GM18505 (cell line): Measurements from ENCODE around the gene ATXN2.
"Not testable (repeated sequence)": the region's sequence is repeated elsewhere in the genome, so short reads cannot be mapped to it uniquely, and the experiment has no call there.

Experiments used
- ATAC-seq: cut with Tn5 transposase; IDR thresholded peaks from one replicate; pipeline ENCODE4 v1.9.1; 2021; ENCODE audit not compliant: unreplicated experiment
- POLR2A ChIP-seq: IDR thresholded peaks from 4 replicates; pipeline ENCODE4 v1.6.1; 2011; ENCODE audit warnings: borderline replicate concordance; ENCODE audit not compliant: insufficient read depth, insufficient read length; ENCODE audit errors: extremely low read depth

Gene ATXN2

DNA sequence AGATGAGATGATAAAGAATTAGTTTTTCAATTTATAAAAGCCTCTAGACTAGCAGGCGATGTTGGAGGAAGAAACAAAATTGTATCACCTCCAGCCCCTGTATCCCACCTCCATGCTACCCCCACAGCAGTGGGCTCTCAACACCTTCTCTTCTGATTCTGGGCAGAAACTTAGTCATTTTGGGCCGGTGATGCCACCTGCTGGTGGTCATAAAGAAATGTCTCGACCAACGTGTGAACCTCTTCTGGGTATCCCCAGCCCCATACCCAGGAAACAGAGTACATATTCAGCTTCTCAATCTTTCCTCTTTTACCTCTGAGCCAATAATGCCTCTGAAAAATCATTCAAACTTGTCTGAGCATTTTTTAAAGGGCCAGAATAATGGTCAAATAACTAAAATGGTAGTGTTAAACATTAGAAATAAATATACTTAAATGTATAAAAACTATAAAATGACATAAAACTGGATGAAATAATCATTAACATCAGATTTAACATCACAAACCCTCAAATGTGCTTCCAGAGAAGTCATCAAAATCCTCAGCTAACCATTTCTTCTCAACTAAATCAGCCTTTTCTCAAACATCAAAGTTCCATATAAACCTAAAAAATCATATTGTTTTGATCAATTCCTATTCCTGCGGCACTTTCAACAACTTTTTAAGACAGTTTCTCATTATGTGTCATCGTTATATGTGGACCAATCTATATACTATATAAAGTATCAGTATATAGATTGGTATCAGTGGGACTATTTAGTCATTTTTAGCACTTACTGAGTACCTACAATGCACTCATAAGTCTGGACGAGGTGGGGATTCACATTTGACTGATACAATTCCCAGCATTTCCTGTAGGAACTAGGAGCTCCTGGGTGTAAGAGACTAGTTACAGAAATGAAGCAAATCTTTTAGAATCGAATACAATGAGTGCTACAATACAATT lies 69.4 kb downstream of the ATXN2 start:
- ATAC-seq: no peak
- no peak for TF ChIP-seq POLR2A

DNA sequence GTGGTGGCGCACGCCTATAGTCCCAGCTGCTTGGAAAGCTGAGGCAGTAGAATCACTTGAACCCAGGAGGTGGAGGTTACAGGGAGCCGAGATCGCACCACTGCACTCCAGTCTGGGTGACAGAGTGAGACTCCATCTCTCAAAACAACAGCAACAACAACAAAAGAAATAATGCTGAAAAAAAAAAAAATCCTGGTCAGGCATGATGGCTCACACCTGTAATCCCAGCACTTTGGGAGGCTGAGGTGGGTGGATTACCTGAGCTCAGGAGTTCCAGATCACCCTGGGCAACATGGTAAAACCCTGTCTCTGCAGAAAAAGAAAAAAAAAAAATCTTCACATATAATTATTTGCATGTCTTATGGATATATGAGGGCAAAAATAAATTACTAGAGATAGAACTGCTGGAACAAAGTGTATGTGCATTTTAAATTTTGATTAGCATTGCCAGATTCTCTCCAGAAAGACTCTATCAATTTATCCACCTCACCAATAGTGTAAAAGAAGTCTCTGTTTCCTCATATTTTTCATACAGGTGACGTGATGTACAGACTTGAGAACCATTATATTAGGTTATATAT lies 75.4 kb downstream of the ATXN2 start:
- TF ChIP-seq POLR2A: no peak
- ATAC-seq: no peak

DNA sequence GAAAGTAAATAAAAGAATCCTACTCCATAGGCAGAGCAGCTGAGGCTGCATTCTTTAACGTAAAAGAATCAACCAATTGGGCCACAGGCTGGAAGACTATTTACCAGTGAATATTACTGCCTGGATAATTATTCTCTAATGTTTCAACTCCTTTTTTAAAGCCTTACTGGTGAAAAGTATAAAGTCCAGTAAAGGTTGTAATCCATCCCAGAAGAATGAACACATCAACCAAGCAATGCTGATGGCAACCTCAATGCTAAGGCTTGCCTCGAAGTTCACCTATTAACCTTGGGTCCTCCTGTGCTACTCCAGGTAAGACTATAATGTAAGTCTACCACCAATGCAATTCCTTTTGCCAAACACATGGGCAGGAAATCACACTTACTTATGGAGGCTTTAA lies 77.3 kb downstream of the ATXN2 start:
- no peak for ATAC-seq

DNA sequence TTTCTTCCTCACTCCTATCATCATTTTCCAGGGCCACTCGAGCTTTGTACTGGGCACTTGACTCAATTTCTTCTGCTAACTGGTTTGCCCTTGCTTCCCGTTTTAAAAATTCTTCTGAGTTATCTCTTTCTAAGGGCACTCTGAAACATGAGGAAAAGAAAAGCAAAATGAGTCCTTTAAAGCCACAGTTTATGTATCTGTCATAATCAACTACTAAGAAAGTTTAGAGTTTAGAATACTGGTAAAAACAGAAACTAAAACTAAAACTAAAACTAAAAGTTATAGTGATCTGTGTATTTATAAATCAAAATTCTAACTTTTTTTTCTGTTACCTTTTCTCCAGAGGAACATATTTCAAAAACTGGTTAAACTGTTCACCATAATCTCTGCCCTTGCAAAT lies 79.2 kb downstream of the ATXN2 start:
- no peak for ATAC-seq
- TF ChIP-seq POLR2A: no peak

More for the DNA sequence above, 77.3 kb downstream of the ATXN2 start:
- TF ChIP-seq POLR2A: no peak

DNA sequence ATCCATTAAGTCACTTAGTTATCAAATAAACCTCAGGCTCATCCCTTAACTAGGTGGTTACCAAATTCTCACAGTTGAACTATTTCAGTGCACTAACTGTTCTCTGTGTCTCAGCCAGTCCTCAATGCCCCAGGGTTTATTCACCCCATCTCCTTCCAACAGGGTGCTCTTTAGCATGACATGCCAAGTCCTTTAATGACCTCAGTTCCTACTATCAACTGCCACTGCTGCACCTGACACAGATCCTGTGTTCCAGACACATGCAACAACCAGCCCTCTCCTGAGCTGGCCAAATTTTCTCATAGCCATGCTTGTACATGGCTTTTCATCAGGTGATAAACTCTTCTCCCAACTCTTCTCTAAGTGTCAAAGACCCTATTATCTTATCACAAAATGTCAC lies 80.0 kb downstream of the ATXN2 start:
- TF ChIP-seq POLR2A: no peak
- no peak for ATAC-seq

DNA sequence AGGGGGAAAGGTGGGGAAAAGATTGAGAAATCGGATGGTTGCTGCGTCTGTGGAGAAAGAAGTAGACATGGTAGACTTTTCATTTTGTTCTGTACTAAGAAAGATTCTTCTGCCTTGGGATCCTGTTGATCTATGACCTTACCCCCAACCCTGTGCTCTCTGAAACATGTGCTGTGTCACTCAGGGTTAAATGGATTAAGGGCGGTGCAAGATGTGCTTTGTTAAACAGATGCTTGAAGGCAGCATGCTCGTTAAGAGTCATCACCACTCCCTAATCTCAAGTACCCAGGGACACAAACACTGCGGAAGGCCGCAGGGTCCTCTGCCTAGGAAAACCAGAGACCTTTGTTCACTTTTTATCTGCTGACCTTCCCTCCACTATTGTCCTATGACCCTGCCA lies 91.4 kb downstream of the ATXN2 start:
- ATAC-seq: not testable (repeated sequence)

DNA sequence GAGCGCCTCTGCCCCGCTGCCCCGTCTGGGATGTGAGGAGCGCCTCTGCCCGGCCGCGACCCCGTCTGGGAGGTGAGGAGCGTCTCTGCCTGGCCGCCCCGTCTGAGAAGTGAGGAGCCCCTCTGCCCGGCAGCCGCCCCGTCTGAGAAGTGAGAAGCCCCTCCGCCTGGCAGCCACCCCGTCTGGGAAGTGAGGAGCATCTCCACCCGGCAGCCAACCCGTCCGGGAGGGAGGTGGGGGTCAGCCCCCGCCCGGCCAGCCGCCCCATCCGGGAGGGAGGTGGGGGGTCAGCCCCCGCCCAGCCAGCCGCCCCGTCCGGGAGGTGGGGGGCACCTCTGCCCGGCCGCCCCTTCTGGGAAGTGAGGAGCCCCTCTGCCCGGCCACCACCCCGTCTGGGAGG lies 91.9 kb downstream of the ATXN2 start:
- ATAC-seq: not testable (repeated sequence)

DNA sequence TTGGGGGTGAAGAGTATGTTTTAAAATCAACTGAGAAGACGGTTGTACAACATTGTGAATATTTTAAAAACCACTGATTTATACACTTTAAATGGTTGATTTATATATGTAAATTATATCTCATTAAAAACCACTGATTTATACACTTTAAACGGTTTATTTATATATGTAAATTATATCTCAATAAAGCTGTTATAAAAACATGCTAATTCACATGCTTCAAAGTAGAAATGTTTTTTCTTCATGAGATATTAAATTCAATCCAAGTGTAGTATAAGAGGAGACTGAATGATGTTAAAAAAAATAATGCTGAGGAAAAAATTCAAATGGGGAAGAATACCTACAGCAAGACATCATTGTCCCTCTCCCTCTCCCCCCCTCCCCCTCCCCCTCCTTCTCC lies 92.9 kb downstream of the ATXN2 start:
- no peak for TF ChIP-seq POLR2A
- ATAC-seq: no peak

DNA sequence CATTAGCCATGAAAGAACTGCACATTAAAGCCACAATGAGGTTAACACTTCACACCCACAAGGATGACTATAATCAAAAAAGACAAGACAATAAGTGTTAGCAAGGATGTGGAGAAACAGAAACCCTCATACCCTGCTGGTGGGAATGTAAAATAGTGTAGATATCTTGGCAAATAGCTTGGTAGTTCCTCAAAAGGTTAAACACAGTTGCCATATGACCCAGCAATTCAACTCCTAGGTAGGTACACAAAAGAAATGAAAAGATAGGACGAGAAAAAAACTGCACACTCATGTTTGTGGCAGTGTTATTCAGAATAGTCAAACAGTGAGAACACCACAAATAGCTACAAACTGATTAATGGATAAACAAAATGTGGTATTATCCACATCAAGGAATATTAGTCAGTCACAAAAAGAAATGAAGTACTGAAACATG lies 93.5 kb downstream of the ATXN2 start:
- ATAC-seq: no peak

DNA sequence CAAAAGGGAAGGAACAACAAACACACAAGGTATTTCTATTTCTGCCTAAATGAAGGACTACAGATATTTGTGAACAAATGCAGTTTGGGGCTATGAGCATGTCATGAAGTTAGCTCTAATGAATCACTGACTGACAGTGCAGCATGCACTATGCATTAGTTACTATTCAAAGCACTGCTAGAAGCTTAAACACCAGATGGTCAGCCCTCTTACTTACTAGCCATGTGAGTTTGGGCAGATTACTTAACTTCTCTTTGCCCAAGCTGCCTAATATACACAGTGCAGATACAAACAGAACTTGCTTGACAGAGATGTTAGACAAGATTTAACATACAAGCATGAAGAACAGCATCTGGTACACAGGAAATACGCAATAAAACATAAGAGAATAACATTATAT lies 96.0 kb downstream of the ATXN2 start:
- ATAC-seq: no peak

More for the DNA sequence above, 93.5 kb downstream of the ATXN2 start:
- no peak for TF ChIP-seq POLR2A

DNA sequence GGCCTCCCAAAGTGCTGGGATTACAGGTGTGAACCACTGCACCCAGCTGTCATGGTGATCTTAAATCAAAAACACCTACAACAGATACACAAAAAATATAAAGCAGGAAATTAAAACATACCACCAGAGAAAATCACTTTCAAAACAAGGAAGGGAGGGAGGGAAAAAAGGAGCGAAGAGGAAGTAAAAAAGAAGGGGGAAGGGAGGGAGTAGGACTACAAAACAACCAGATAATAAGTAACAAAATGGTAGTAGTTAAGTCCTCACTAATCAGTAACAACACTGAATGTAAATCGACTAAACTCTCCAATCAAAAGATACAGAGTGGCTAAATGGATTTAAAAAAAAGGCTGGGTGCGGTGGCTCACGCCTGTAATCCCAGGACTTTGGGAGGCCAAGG lies 104.4 kb downstream of the ATXN2 start:
- no peak for TF ChIP-seq POLR2A
- ATAC-seq: no peak

More for the DNA sequence above, 96.0 kb downstream of the ATXN2 start:
- no peak for TF ChIP-seq POLR2A

DNA sequence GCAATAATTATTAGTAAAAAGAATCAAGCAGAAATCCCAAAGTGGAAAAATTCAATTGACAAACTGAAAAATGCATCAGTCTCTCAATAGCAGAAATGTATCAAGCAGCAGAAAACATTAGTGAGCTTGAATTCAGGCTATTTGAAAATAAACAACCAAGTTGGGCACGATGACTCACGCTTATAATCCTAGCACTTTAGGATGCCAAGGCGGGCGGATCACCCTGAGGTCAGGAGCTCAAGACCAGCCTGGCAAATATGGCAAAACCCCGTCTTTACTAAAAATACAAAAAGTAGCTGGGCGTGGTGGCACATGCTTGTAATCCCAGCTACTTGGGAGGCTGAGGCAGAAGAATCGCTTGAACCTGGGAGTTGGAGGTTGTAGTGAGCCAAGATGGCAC lies 106.1 kb downstream of the ATXN2 start:
- not testable (repeated sequence) for ATAC-seq

DNA sequence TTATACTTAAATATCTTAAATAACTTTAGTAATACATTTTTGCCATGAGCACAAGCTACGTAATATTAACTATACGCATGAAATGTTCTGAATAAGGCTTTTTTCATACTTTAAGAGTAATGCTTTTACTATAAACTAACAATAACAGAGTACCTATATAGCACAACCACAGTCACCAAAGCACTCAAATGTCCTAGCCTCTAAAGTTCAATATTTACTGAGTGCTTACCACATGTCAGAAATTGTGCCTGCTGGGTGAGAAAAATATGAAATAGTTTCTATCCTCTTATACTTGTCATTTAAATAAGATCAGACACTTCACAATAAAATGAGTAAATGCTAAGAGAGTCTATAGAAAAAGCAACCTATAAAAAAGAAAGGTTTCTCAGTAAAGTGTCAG lies 110.3 kb downstream of the ATXN2 start:
- no peak for ATAC-seq
- no peak for TF ChIP-seq POLR2A

DNA sequence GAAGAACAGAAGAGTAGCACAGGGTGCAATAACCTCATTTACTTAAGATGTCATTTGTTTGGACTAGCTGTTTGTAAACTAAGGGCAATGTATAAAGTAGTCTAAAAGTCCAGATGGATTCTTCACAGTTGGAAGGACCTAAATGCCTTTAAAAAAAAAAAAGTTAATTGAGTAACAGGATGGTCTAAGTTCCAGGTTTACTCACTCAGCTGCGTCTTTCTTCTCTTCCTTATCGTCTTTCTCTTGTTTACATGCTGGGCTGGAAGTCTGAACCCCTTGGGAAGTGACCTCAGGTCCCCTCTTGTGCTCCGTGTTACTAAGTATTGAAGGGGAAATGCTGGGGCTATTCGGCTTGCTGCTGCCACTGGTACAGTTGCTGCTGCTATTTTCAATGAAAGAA lies 110.8 kb downstream of the ATXN2 start:
- ATAC-seq: no peak

More for the DNA sequence above, 110.8 kb downstream of the ATXN2 start:
- TF ChIP-seq POLR2A: no peak
